ENCODE data around the gene TBR1.
A peak's percentile ranks its signal among the peaks of the same experiment; 100 is the strongest.

The TBR1 gene

GRCh38 chr2:161415034-161415986 lies 787 bp upstream of the TBR1 start:
- Histone ChIP-seq H3K36me3 (ENCODE audit: control insufficient read depth, insufficient read depth, low read length) (peaks cover 4% of the 10 kb centered on the region), H3K9me3 (ENCODE audit: control insufficient read depth, low read length) (no peaks in the 10 kb centered on the region), H3K4me3 (ENCODE audit: extremely low read depth, insufficient read depth, low read length, poor library complexity, severe bottlenecking) (peak overlapping the region; percentile 27), H3K4me1 (ENCODE audit: control insufficient read depth, insufficient read depth, low read length, poor library complexity, severe bottlenecking) (peaks cover 10% of the 10 kb centered on the region), H3K27ac (ENCODE audit: low read depth, low read length, severe bottlenecking) (no peak overlapping the region)
- 0% methylated on average over 8 to 9 of the region's 29 CpGs for WGBS, 2 experiments (ENCODE audit: insufficient coverage in 2 of 2)

- WGBS, 2 experiments (ENCODE audit: insufficient coverage in 2 of 2): 1 to 7% methylated on average over 32 to 38 of the region's 41 CpGs
- H3K36me3 ChIP-seq (ENCODE audit: control insufficient read depth, insufficient read depth, low read length): no peaks in the 10 kb centered on the region
- no peak overlapping the region for H3K4me3 ChIP-seq (ENCODE audit: extremely low read depth, insufficient read depth, low read length, poor library complexity, severe bottlenecking)
- no peaks in the 10 kb centered on the region for H3K9me3 ChIP-seq (ENCODE audit: control insufficient read depth, low read length)
- no peak overlapping the region for H3K27ac ChIP-seq (ENCODE audit: low read depth, low read length, severe bottlenecking)
- H3K4me1 ChIP-seq (ENCODE audit: control insufficient read depth, insufficient read depth, low read length, poor library complexity, severe bottlenecking): peaks cover 10% of the 10 kb centered on the region
Observed at GRCh38 chr2:161416708-161417437, 776 bp downstream of the TBR1 start.

GRCh38 chr2:161417438-161418274 lies 1.6 kb downstream of the TBR1 start:
- Histone ChIP-seq H3K27ac (ENCODE audit: low read depth, low read length, severe bottlenecking) (no peak overlapping the region), H3K9me3 (ENCODE audit: control insufficient read depth, low read length) (no peaks in the 10 kb centered on the region), H3K4me1 (ENCODE audit: control insufficient read depth, insufficient read depth, low read length, poor library complexity, severe bottlenecking) (peaks cover 10% of the 10 kb centered on the region), H3K36me3 (ENCODE audit: control insufficient read depth, insufficient read depth, low read length) (no peaks in the 10 kb centered on the region), H3K4me3 (ENCODE audit: extremely low read depth, insufficient read depth, low read length, poor library complexity, severe bottlenecking) (no peak overlapping the region)
- whole genome bisulfite sequencing, 2 experiments (ENCODE audit: insufficient coverage in 2 of 2): 3% methylated on average over 8 to 13 of the region's 21 CpGs

- Histone ChIP-seq H3K27ac (ENCODE audit: low read depth, low read length, severe bottlenecking) (no peak overlapping the region), H3K9me3 (ENCODE audit: control insufficient read depth, low read length) (no peaks in the 10 kb centered on the region), H3K4me3 (ENCODE audit: extremely low read depth, insufficient read depth, low read length, poor library complexity, severe bottlenecking) (peak overlapping the region; percentile 14), H3K36me3 (ENCODE audit: control insufficient read depth, insufficient read depth, low read length) (no peaks in the 10 kb centered on the region), H3K4me1 (ENCODE audit: control insufficient read depth, insufficient read depth, low read length, poor library complexity, severe bottlenecking) (peaks cover 10% of the 10 kb centered on the region)
- WGBS, 2 experiments (ENCODE audit: insufficient coverage in 2 of 2): 0% methylated on average over 6 to 12 of the region's 15 CpGs
Observed at GRCh38 chr2:161418275-161418714, 2.2 kb downstream of the TBR1 start.

GRCh38 chr2:161418715-161419637 lies 2.9 kb downstream of the TBR1 start:
- Histone ChIP-seq H3K9me3 (ENCODE audit: control insufficient read depth, low read length) (no peaks in the 10 kb centered on the region), H3K4me3 (ENCODE audit: extremely low read depth, insufficient read depth, low read length, poor library complexity, severe bottlenecking) (peak overlapping the region; percentile 14), H3K36me3 (ENCODE audit: control insufficient read depth, insufficient read depth, low read length) (no peaks in the 10 kb centered on the region), H3K4me1 (ENCODE audit: control insufficient read depth, insufficient read depth, low read length, poor library complexity, severe bottlenecking) (peaks cover 9% of the 10 kb centered on the region), H3K27ac (ENCODE audit: low read depth, low read length, severe bottlenecking) (no peak overlapping the region)
- WGBS, 2 experiments (ENCODE audit: insufficient coverage in 2 of 2): 0 to 1% methylated on average over 27 to 31 of the region's 49 CpGs

GRCh38 chr2:161419638-161420190 lies 3.6 kb downstream of the TBR1 start:
- Histone ChIP-seq H3K4me3 (ENCODE audit: extremely low read depth, insufficient read depth, low read length, poor library complexity, severe bottlenecking) (no peak overlapping the region), H3K4me1 (ENCODE audit: control insufficient read depth, insufficient read depth, low read length, poor library complexity, severe bottlenecking) (peaks cover 8% of the 10 kb centered on the region), H3K9me3 (ENCODE audit: control insufficient read depth, low read length) (no peaks in the 10 kb centered on the region), H3K36me3 (ENCODE audit: control insufficient read depth, insufficient read depth, low read length) (no peaks in the 10 kb centered on the region), H3K27ac (ENCODE audit: low read depth, low read length, severe bottlenecking) (no peak overlapping the region)
- no CpG with 5 or more reads among the region's 3 CpGs for WGBS, 2 experiments (ENCODE audit: insufficient coverage in 2 of 2)

GRCh38 chr2:161420406-161421074 lies 4.4 kb downstream of the TBR1 start:
- 14 to 25% methylated on average over 4 to 7 of the region's 11 CpGs for WGBS, 2 experiments (ENCODE audit: insufficient coverage in 2 of 2)
- H3K9me3 ChIP-seq (ENCODE audit: control insufficient read depth, low read length): no peaks in the 10 kb centered on the region
- no peak overlapping the region for H3K4me3 ChIP-seq (ENCODE audit: extremely low read depth, insufficient read depth, low read length, poor library complexity, severe bottlenecking)
- no peaks in the 10 kb centered on the region for H3K36me3 ChIP-seq (ENCODE audit: control insufficient read depth, insufficient read depth, low read length)
- H3K27ac ChIP-seq (ENCODE audit: low read depth, low read length, severe bottlenecking): no peak overlapping the region
- H3K4me1 ChIP-seq (ENCODE audit: control insufficient read depth, insufficient read depth, low read length, poor library complexity, severe bottlenecking): peaks cover 8% of the 10 kb centered on the region

- no peaks in the 10 kb centered on the region for H3K36me3 ChIP-seq (ENCODE audit: control insufficient read depth, insufficient read depth, low read length)
- H3K4me3 ChIP-seq (ENCODE audit: extremely low read depth, insufficient read depth, low read length, poor library complexity, severe bottlenecking): no peak overlapping the region
- 0% methylated on average over 1 of the region's 2 CpGs; no CpG with 5 or more reads in 1 of the 2 experiments for WGBS, 2 experiments (ENCODE audit: insufficient coverage in 2 of 2)
- no peaks in the 10 kb centered on the region for H3K9me3 ChIP-seq (ENCODE audit: control insufficient read depth, low read length)
- no peak overlapping the region for H3K27ac ChIP-seq (ENCODE audit: low read depth, low read length, severe bottlenecking)
- peaks cover 8% of the 10 kb centered on the region for H3K4me1 ChIP-seq (ENCODE audit: control insufficient read depth, insufficient read depth, low read length, poor library complexity, severe bottlenecking)
Observed at GRCh38 chr2:161421686-161422085, 5.6 kb downstream of the TBR1 start.

GRCh38 chr2:161422816-161423403 lies 6.8 kb downstream of the TBR1 start:
- 0 to 9% methylated on average over 2 to 4 of the region's 11 CpGs for WGBS, 2 experiments (ENCODE audit: insufficient coverage in 2 of 2)
- no peaks in the 10 kb centered on the region for H3K9me3 ChIP-seq (ENCODE audit: control insufficient read depth, low read length)
- H3K4me3 ChIP-seq (ENCODE audit: extremely low read depth, insufficient read depth, low read length, poor library complexity, severe bottlenecking): peak overlapping the region; percentile 20

More at GRCh38 chr2:161422816-161423403, 6.8 kb downstream of the TBR1 start:
- Histone ChIP-seq H3K36me3 (ENCODE audit: control insufficient read depth, insufficient read depth, low read length) (no peaks in the 10 kb centered on the region), H3K27ac (ENCODE audit: low read depth, low read length, severe bottlenecking) (no peak overlapping the region), H3K4me1 (ENCODE audit: control insufficient read depth, insufficient read depth, low read length, poor library complexity, severe bottlenecking) (peaks cover 3% of the 10 kb centered on the region)

Measured in mesodermal cell (in vitro differentiated cells).